ENCODE measurements around the gene ANXA6.
A peak's percentile ranks its signal among the peaks of the same experiment; 100 is the strongest.

The ANXA6 gene

DNA sequence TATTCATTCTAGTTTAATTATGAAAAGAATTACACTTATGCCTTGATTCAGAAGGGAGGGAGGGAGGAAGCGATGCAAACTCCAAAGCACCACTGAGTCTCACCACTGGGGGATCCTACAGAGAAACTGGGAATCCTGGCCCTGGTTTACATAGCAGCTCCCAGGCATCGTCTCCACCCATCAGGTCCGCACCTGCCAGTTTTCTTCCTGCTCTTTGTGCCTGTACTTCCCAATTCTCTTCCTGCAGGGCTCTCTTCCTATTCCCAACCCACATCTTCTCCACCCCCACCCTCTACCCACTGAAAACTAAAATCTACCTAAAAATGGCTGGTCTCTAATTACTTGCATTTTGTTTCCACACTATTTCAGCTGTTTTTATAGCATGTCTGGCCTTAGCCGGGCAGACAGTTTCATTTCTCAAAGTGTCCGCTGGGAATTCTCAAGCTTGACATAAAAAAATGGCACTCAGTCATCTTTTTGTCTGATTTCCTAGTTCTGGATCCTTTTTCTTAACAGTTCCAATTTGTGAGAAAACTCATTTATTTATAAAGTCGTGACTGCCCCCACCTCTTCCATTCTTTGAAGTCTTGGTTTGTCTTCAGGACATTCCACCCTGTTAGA lies 75.2 kb downstream of the ANXA6 start:
- DNase-seq (ENCODE audit: low read depth, low spot score): peak; percentile 59

DNA sequence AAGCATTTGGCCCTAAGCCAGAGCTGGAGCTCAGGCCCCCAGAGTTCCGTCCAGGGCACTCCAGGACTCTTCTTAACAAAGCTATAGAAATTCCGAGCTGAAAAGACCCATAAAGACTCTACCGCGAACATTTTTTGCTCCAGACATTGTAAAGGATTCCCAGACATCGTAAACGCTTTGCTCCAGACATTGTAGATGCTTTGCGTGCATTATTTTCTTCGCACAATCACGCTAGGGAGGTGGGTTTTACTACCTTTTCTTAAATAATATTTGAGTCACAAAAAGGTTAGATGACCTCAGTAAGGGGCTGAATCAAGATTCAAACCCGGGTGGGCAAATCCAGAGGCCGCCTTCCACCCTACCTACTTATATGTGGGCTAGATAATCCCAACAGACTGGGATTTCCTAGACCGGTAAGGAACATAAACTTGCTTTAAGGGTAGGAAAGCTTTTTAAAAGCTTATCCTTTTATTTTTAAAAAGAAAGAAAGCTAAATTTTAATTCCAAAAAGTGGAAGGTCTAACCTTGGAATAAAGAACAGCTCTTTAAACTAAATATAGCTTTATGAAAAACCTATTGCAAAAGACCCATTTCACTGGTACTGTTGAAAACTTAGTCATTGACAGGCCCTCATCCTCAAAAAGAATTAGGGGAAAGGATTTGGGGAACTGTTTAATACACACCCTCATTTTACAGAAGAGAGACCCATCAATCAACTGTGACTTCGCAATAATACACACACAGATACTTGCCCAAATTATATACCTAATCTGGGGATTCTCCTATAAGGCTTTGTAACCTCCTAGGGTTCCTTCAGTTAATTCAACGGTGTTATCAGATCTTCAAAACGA lies 75.9 kb downstream of the ANXA6 start:
- DNase-seq (ENCODE audit: low read depth, low spot score): no peak

DNA sequence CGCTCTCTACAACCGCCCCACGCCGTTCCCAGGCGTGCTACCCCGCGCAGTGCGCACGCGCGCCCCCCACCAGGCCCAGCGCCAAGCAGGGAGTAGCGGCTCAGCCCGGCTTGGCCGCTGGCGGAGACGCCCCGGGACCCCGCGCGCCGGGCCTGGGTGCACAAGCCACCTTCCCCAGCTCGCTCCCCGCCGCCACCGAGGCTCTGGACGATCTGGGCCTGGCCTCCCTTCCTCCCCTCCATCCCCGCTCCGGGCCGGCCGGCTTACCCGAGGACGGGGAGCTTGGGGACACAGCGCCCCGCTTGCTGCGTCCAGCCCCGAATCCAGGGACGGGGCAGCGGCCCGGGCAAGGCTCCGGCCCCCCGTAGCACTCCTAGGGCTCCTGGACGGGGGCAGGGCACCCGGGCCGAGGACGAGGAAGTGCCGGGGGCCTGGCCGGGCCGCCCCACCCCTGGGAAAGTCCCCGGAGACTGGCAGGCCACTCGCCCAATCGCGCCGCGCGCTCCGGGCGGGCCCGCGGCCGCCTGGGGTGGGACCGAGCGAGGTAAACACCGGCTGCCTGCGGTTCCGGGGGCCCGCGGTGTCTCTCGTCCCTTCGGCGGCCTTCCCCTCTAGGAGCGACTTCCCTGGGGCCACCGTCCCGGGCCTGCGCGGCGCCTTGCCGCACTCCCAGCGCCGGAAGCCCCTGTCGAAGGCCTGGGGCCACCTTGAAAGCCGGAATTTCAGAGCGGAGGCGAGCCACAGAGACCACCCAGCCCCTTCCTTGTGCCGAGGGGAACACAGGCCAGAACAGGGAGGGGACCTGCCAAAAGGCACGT lies 76.8 kb downstream of the ANXA6 start, which contains the start of gene TNIP1:
TSS of gene TNIP1 (minus strand) at position 422 of the 818 bp plus-strand sequence. CDS start 15,939 bp downstream, outside the sequence.
- peak; percentile 91 for DNase-seq (ENCODE audit: low read depth, low spot score)

DNA sequence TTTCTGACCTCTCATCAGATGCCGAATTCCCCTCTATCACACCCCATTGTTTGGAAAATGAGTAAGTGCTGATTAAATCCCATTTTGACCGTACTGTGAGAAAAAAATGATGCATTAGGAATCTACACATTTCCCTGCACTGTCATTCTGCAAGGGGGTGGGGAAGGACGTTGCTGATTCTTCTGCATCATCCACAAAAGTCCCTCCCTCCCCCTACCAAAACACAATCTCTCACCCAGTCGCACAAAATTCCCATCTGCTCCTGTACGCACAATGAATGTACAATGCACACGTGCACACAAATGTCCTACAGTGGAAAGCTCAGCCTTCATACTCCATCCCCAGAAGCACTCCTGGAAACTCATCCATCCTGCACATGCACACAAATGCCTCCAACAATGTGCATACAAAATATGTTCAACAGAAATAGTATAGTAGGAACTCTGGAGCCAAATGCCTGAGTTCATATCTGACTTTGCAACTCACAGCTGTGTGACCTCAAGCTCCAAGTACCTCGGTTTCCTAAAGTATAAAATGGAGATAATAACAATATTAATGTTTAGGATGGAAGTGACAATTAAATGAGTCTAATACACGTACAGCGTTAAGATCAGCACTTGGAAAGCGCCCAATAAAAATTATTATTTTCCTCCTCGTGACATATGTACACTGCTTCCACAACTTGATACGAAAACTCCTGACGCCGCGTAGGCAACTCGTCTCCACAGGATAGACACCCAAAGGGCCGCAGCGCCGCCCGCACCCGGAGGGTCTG lies 77.6 kb downstream of the ANXA6 start:
- DNase-seq (ENCODE audit: low read depth, low spot score): no peak

DNA sequence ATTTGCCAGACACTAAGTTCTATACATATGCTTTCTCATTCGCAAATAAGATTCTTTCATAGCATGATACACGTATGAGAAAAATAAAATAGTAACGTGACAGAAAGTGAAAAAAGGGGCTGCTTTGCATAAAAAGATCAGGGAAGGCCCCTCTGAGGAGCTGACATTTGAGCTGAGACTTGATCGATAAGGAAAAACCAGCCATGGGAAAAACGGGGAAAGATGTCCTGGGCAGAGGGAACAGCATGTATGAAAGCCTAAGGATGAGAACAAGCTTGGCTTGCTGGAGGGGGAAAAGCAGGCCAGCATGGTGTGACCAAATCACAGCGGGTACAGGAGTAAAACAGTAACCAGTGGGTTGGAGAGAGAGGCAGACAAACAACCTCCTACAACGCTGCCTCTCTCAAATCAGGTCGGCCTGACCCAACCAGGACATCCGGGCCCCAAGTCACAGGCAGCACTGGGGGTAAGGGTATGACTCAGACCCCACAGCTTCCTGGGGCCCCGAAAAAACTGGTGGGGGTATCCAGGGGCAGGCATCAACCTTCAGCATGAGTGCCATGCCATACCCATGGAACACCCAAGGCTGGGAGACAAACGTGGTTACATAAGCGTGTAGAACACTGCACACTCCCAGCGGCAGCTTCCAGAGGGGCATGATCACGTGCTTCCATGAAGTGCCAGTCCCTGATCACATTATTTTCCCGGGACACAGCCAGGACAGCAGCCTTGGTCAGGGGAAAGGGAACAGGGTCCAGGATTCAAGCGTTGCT lies 78.9 kb downstream of the ANXA6 start:
- no peak for DNase-seq (ENCODE audit: low read depth, low spot score)

DNA sequence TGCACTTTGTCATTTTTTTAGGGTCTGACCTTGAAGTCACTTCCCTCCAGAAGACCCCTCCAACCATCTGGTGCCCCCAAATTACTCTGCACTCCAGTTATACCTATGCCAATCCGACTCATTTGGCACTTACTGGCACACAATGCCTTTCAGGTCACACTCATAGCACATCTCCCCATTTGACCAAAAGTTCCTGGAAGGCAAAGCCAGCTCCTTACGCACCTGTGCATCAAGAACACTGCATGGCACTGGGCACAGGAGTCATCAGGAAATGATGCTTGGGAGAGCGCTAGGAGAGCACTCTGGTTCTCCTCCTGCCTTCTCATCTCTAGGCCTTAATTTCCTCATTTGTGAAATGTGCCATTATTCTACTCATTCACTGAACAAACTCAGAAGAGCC lies 79.6 kb downstream of the ANXA6 start:
- DNase-seq (ENCODE audit: low read depth, low spot score): no peak

DNA sequence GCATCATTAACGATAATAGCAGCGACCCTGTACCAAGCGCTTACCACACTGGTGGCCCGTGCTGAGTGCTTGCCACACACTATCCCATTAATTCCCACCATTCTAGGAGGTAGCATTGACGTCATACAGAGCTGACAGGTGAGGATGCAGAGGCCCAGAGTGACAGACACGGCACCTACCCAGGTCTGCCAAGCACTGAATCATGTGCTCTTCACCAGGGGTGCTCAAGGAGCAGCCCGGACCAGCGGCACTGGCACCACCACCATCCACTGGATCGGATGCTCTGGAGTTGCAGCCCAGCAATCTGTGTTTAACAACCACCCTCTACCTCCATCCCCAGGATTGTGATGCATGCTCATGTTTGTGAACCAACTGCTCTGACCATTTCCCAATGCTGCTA lies 80.2 kb downstream of the ANXA6 start:
- DNase-seq (ENCODE audit: low read depth, low spot score): no peak

DNA sequence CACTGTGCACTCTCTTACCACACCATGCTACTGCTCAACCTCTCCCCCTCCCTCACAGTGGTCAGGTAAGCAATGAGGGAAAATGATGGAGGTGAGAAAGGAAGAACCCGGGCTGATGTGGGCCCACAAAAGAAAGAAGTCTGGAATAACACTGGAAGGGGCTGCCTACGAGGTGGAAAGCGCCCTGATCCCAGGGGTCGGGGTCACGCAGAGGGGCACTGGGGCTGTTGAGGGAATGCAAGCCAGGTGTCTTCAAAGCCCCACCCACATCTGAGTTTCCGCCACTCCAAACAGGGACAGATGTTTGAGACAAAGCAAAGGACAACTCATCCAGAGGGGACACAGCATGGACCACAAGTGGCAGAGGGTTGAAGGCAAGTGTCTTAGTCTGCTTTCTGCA lies 81.0 kb downstream of the ANXA6 start:
- DNase-seq (ENCODE audit: low read depth, low spot score): no peak

DNA sequence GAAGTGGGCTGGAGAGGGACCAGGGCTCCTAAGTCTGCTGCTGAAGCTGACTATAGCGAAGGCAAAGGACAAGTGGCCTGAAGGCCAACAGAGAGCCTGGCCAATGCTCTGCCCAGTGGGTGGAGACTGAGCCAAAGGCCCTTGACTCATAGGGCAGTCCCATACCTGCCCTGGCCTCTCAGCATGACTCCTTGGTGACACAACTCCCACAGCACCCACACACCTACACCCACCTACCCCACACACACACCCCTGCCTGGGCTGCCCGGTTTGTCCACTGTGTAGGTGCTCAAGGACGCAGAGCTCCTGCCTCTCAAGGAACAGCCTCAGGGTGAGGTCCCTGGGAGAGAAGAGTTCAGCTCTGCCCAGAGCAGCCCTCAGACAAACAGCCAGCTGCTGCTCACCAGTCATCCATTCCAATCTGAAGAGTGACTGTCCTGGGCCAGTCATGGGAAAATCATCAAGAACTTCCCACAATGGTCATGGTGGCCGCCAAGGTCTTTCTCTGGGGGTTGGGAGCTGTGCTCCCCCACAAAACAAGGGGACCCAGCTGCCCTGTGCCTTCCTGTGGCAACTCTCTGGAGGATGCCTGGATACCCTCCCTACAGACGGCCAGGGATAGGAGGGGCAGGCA lies 81.8 kb downstream of the ANXA6 start:
- no peak for DNase-seq (ENCODE audit: low read depth, low spot score)

DNA sequence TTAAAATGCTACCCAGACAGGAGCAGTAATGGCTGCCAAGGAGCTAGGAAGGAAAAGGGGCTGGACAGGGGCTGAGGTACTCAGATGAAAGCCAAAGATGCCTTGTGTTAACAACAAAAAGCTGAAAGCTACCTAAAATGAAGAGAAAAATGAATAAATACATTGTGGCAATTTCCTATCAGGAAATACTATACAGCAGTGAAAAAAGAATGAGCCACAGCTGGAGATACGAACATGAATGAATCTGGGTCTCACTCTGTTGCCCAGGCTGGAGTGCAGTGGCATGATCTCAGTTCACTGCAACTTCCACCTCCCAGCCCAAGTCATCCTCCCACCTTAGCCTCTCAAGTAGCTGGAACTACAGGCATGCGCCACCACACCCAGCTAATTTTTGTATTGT lies 83.0 kb downstream of the ANXA6 start:
- no peak for DNase-seq (ENCODE audit: low read depth, low spot score)

DNA sequence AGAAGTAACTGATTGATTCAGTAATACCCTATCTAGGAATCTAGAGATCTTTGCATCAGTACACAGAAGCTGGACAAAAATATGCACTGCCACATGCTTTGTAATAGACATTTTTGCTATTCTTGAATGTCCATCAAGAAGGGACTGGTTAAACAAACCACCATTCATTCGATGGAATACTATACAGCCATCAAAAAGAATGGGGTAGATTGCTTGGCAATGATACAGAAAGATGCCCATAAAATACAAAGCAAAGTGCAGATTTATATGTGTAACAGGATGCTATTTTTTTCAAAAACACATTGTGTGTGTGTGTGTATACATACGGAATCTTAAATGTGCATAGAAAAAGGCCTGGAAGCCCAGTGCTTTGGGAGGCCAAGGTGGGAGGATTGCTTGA lies 84.3 kb downstream of the ANXA6 start:
- DNase-seq (ENCODE audit: low read depth, low spot score): no peak

DNA sequence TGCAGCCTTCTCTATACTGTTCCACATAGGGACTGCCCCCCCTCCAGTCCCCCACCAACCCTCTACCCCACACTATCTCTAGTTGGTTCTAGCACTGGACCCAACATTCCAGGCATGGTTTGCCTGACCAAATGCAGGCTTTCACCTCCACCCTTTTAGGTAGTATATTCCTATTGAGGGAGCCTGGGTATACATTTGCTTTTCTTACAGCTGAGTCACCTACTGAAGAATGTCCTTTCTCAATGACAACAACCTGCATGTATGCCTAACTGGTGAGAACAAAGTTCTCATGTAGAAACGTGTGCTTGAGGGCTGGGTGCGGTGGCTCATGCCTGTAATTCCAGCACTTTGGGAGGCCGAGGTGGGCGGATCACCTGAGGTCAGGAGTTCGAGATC lies 85.0 kb downstream of the ANXA6 start:
- DNase-seq (ENCODE audit: low read depth, low spot score): no peak

DNA sequence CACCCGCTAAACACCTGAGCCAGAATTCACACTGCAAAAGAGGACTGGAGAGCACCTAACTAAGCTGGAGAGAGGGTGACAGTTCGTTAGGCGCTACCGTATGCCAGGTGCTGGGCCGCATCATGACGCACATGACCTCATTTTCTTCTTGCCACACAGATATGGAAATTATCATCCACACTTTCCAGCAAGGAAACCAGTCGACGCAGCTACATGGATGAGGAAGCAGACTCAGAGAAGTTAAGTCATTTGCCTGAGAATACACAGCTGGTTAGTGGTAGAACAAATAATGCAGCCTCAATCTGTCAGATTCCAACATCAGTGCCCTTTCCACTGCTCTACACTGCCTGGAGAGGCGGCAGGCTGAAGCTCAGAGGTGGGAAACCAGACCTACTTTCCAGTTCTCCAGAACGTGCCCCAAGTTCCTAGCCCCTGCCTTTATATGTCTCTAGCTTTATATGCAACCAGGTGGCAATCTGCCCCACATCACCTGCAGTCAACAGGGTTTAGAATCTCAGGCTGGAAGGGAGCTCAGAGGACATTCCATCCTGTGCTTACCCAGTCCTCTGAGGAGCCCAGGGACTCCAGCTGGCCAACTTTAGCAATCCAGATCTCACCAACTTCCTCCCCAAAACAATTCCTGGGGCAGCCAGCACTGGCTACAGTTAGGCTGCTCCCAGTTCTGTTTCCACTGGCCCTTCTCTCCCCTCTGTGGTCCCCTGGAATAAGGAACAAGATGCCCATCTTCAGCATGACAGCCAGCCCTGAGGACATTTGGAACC lies 85.5 kb downstream of the ANXA6 start:
- DNase-seq (ENCODE audit: low read depth, low spot score): no peak

DNA sequence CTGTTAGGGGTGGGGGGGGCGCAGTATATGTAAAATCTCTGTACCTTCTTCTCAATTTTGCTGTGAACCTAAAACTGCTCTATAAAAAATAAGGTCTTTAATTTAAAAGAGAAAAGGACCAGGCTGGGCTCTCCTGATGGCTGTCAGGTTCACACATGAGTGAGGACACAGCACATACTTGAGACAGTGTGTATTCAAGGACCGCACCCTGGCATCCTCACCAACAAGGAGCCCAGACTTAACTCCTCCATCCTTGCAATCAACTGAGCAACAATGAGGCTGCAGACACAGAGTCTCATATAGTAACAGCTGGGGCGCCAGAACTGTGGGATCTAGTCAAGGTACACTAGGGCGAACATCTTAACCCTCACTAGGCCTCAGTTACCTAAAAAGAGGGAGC lies 86.6 kb downstream of the ANXA6 start:
- DNase-seq (ENCODE audit: low read depth, low spot score): no peak

DNA sequence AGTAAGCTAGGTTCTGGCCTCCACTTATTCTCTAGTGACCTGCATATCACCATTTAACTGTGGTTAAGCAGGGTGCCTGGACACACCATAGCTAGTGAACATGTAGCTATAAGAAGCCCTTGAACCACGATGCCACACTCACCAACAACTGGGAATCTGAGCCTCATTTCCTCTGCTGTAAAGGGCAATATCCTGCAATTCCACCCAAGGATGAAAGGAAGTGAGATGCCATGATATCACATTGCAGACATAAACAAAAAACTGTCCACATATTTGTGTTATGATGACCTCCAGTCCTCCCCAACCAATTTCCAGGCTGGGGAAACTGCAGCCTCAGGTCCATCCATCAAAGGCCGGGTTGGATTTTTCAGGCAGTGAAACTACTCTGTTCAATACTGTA lies 87.1 kb downstream of the ANXA6 start:
- no peak for DNase-seq (ENCODE audit: low read depth, low spot score)

DNA sequence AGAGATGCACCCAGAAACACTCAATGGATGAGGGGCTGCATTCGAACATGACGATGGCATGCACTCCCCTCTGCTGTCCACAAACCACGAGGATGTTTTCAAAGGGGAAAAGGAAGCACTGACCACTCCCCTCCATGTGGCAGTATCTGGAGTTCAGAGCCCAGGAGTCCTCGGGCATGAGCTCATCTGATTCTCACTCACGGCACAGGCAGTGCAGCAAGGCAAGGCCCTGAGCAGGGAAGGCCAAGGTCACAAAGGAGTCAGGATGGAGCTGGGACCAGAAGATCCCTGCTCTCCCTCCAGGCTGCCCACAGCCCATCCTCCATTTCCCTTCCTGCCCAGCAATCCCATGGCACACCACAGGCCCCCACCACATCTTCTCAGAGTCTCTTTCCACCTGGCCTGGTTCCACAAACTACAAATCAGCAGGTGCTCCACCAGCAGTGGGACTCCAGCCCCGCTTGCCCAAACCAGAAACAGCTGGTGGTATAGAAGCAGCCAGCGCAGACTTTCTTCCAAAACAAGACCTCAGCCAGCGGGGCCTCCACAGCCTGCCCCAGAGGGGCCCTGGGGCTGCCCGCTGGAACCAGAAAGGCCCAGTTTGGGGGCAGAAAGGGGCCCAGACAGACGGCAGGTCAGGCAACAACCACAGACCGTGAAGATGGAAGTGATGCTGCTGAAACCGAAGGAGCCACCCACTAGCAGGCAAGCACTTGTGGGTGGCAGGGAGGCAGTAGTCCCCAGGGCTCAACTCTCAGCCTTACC lies 89.0 kb downstream of the ANXA6 start:
- DNase-seq (ENCODE audit: low read depth, low spot score): no peak

DNA sequence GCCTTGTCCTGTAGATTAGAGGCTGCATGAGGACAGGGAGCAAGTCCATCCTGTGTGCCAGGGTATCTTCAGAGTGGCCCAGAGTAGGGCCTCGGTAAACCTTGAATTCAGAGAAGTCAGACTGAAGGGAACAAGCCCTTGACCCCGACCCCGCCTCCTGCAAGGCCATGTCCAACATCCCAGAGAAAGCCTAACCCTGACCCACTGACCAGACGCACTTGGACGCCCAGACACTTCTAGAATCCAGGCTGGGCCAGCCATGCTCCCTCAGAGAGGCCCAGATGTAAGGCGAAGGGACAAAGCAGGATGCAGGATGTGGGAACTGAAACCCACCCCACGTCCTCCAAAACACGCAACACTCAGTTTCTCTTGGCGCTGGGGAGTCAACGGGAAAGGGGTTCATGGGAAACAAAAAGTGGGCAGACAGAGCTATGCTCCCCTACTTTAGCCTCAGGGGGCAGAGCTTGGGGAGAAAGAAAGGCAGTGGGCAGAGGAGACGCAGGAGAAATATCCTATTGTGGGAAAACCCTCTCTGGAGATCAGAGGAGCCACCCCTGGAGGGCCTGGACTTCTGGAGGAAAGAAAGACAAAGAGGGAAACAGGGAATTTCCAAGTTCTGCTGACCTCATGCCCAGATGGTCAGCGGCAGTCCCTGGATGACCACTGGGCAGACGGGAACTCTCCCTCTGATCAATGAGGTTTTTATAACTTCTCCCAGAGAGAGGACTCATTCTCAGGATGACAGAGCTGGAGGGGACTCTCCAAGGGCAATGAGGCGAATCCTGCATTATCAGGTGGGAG lies 89.7 kb downstream of the ANXA6 start:
- DNase-seq (ENCODE audit: low read depth, low spot score): no peak

DNA sequence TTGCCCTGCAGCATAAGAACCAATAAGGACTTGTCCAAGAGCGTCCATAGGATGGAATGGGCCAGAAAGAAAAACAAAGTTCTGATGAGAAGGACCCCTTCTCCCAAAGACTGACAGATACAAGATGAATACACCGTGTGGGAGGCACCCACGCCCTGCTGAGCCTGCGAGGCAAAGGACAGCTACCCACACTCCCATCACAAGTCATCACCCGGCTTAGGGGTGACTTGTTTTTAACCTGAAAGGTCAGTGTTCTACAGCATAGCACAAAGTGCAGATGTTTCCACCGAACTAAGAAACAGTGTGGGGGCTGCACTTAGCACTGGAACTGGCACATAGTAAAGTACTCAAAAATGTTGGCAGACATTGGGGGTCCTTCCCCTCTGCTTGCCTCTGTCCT lies 90.7 kb downstream of the ANXA6 start:
- no peak for DNase-seq (ENCODE audit: low read depth, low spot score)
